GM12892 (cell line): ENCODE results near the gene LNPK.

ENCODE experiments used
- POLR2A ChIP-seq: IDR thresholded peaks from 2 replicates; pipeline ENCODE4 v1.6.1; 2011; ENCODE audit warnings: low read depth, low read length, control low read depth
- POLR2AphosphoS5 ChIP-seq: IDR thresholded peaks from 2 replicates; pipeline ENCODE4 v1.6.1; 2011; ENCODE audit warnings: low read depth, low read length, control low read depth
- TAF1 ChIP-seq: IDR thresholded peaks from 2 replicates; pipeline ENCODE4 v1.6.1; 2011; ENCODE audit warnings: low read depth, mild to moderate bottlenecking, control low read depth, low read length, borderline replicate concordance

GRCh38 chr2:175947073-175947472 lies 55.0 kb downstream of the LNPK start:
- TF ChIP-seq POLR2A (no peak), POLR2AphosphoS5 (no peak), TAF1 (no peak)
